NCI-H1436 (cell line): Measurements from ENCODE around the gene TGM1.
"Not testable (repeated sequence)": the region's sequence is repeated elsewhere in the genome, so short reads cannot be mapped to it uniquely, and the experiment has no call there.

Experiments
- DNase-seq: peaks from one replicate; lab custom pipeline; 2025; lab: John Stamatoyannopoulos, UW

The TGM1 gene

GRCh38 chr14:24254630-24255392 lies 8.2 kb downstream of the TGM1 start:
- DNase-seq, result no peak

GRCh38 chr14:24253936-24254335 lies 9.0 kb downstream of the TGM1 start:
- no peak for DNase-seq

- no peak for DNase-seq
Measured at GRCh38 chr14:24252289-24253124, 10.5 kb downstream of the TGM1 start.

- DNase-seq, result no peak
Measured at GRCh38 chr14:24251880-24252288, 11.1 kb downstream of the TGM1 start.

- DNase-seq, result no peak
Measured at GRCh38 chr14:24250354-24250753, 12.6 kb downstream of the TGM1 start.

GRCh38 chr14:24249230-24250021 lies 13.6 kb downstream of the TGM1 start:
- no peak for DNase-seq

GRCh38 chr14:24247422-24247821 lies 15.6 kb downstream of the TGM1 start:
- DNase-seq, result no peak

- DNase-seq, result no peak
Measured at GRCh38 chr14:24246765-24247212, 16.2 kb downstream of the TGM1 start.

GRCh38 chr14:24245350-24245749 lies 17.6 kb downstream of the TGM1 start:
- DNase-seq, result not testable (repeated sequence)

GRCh38 chr14:24243336-24243836 lies 19.6 kb downstream of the TGM1 start:
- DNase-seq, result no peak

- peak; percentile 92 for DNase-seq
Measured at GRCh38 chr14:24241829-24242443, 21.0 kb downstream of the TGM1 start.

GRCh38 chr14:24240110-24240918 lies 22.7 kb downstream of the TGM1 start:
- DNase-seq, result no peak

GRCh38 chr14:24238527-24239037 lies 24.4 kb downstream of the TGM1 start:
- no peak for DNase-seq

GRCh38 chr14:24238123-24238522 lies 24.9 kb downstream of the TGM1 start:
- no peak for DNase-seq

- DNase-seq, result no peak
Measured at GRCh38 chr14:24237463-24237955, 25.5 kb downstream of the TGM1 start.

- no peak for DNase-seq
Measured at GRCh38 chr14:24236689-24237462, 26.1 kb downstream of the TGM1 start.

GRCh38 chr14:24235804-24236688 lies 26.9 kb downstream of the TGM1 start:
- DNase-seq, result no peak
